GM21529 (cell line): ENCODE results near the gene NUDCD3.

Source experiments
- ATAC-seq: cut with Tn5 transposase; IDR thresholded peaks from one replicate; pipeline ENCODE4 v1.9.1; 2021; ENCODE audit not compliant: unreplicated experiment

NUDCD3 gene

GRCh38 chr7:44402401-44403060 lies 87.9 kb downstream of the NUDCD3 start:
- ATAC-seq, result no peak

DNA sequence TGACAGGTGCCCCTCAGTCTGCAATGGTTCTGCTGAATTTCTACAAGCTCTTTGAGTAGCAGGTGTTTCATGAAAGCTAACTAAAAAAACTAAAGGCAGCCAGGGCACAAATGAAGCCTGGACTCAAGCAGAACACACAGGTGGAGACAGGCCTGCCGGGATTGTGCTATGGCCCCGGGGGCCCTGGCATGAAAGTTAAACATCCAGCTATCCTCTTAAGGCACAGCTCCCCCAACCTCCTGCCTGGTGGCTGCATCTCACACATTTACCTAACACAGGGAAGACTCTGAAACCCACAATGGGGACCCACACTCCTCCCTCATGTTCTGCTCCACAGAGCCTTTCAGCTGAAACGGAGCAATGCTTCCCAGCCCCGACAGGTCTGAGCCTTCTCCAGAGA lies 88.8 kb downstream of the NUDCD3 start:
- ATAC-seq, result no peak

GRCh38 chr7:44400033-44400511 lies 90.4 kb downstream of the NUDCD3 start:
- no peak for ATAC-seq

GRCh38 chr7:44398953-44399574 lies 91.4 kb downstream of the NUDCD3 start:
- ATAC-seq, result no peak

- no peak for ATAC-seq
Measured at GRCh38 chr7:44398511-44398911, 91.9 kb downstream of the NUDCD3 start.

DNA sequence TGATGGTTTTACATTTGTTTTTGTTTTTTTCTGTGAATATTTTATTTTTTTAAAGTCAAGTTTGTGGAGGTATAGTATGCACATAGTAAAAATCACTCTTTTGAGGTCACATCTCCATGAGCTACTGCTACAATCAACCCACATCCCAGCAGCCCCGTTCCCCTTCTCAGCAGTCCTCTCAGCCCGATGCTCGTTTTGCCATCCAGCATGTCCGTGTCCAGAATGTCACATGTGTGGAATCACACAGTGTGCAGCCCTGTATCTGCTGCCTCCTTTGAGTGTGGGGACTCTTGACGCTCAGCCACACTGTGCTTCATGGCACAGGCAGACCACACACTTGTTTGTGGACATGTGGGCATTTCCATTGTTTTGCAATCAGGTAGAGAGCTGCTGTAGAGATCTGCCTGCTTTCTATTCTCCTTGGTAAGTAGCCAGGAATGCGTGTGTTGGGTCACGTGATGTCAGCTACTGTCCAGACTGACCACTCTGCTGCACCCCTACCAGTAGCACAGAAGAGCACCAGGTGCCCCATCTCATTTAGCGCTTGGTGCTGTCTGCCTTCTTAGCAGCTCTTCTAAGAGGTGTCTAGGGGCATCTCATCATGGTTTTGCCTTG lies 93.4 kb downstream of the NUDCD3 start:
- ATAC-seq, result no peak

DNA sequence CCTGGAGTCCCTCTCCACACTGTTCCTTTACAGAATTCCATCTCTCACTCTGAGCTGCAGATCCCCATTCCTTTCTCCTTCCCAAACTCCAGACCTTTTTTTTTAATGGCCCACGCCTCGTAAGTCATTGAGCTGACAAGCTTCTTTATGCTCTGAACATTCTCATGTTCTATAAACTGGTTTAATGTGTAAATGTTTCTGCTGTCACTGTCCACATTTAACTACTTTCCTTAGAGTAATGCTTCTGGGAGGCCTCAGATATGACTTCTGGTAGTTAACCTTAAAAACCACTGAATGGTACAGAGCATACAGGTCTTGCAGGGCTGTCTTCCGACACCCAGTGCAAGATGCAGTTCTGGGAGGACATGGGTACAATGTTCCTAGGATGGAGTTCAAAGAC lies 94.0 kb downstream of the NUDCD3 start:
- no peak for ATAC-seq

- no peak for ATAC-seq
Measured at GRCh38 chr7:44395067-44395466, 95.4 kb downstream of the NUDCD3 start.

- ATAC-seq, result no peak
Measured at GRCh38 chr7:44394636-44395035, 95.8 kb downstream of the NUDCD3 start.

DNA sequence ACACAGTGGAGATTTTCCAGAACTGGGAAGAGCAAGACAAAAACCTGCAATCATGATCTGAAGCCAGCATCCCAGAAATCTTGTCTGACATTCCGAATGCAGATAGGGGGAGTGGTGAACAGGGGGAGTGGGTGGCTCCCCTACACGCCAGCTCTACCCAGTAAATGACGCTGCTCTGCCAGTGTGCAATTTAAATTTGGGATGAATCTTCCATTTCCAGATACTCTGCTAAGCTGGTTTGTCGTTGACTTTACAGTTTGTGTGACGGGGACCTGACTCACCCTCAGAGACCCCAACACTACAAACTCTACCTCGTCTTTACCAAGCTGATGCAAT lies 96.4 kb downstream of the NUDCD3 start:
- ATAC-seq, result no peak

GRCh38 chr7:44393238-44394111 lies 97.0 kb downstream of the NUDCD3 start:
- ATAC-seq, result no peak

- no peak for ATAC-seq
Measured at GRCh38 chr7:44392618-44393010, 97.8 kb downstream of the NUDCD3 start.

DNA sequence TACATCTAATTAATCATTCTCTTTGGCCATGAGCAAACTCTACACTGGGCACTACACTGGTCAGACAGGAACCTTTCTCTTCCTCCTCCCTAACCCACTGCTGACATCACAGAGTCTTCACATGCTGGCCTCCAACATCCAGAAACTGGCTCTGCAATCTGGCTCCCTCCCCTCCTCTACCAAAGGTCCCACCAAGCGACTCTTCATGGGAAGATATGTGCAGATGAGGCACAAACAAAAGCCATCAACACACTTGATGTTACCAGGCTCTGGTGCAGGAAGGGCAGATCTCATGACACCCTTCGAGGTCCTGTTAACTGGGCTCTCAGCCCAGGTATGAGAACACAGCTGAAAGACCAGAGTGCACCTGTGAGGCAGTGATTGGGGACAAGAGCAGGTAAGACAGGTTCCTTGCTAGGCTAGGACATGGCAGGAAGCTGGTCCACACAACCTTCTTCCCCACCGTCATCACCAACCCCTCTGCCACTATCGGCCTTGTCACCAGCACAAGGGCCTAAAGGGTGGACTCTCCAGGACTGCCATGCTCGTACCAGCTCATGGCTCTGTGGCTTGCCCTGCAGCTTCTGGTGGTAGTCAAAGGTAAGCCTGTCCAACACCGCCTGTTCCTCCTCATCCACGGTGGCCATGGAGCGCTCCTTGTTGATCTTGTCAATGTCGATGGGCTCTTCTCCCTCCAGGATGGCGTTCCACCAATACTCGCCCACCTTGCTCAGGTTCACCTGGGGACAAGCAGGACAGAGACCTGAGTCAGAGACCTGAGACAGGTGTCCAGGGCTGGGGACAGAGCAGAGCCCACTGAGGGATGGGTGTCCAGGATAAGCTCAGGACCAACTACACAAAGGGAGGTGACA lies 98.5 kb downstream of the NUDCD3 start:
- ATAC-seq, result no peak

DNA sequence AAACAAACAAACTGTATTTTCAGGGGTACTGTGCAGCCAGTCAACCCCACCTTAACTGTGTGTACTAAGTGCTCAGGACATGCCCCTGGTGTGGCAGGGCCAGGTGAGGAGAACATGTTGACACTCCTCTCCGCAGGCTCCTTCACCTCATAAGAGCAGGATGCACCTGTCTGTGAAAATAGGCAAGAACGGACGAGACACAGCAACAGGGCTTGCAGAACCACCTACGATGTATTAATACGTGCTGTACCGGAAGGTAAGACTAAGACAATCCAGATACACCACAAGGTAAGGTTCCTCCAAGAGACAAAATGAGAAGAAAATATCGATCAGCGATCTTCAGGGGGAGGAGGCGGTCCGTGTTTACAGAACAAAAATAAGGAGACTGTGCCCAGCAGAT lies 99.3 kb downstream of the NUDCD3 start:
- ATAC-seq, result no peak

DNA sequence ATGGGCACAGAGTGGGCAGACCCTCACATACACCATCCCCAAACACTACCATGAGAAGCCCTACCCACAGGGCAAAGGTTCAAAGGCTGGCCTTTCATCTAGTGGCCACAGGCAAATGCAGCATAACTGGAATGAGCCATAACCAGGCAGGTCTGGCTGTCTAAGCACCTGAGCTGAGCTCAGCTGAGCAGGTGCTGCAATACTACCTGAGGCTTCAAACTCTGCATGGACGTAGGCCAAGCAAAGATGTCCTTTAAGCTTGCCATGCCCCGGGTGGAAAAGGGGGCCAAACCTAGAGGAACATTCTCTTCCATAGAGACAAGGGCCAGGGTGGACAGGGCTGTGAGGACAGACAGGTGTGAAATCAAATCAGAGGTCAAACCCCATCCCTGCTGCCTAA lies 99.8 kb downstream of the NUDCD3 start:
- ATAC-seq, result no peak

DNA sequence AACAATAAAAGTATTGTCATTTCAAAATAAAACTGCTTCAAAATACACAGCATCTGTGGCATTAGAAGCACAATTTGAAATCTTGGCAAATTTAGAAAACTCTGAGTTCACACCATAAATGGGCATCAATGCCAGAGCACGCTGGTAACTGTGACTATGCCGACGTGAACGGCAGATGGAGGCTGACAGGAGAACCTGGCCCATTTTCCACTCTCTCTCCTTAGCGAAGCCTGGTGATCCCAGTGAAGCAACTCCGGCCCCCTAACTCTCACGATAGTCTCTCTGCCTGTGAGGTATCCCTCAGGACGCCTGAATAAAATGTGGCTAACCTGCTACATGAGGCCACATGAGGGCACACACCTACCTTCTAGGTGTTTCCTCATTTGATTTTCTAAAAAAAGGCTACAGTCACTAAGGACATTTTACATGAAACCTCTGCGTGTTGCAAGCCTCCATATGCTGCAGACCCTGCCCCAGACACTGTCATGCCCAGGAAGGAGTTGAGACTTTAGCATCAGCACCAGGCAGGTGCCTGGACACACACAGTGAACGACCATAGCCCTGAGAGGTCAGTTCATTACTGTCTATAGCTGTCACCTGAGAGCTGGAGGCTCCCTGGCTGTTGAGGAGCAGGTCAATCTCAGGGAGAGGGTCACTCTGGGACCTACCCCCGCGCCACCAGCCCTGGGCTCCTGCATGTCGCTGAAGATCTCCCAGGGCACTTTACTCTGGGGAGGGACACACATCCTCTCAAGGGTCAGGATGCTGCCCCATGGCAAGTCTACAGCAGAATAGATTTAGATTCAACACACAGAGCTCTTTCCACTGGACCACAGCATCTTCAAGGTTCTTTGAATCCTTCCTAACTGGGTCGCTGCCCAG lies 102.1 kb downstream of the NUDCD3 start:
- ATAC-seq, result no peak

- ATAC-seq, result no peak
Measured at GRCh38 chr7:44387389-44387788, 103.1 kb downstream of the NUDCD3 start.

GRCh38 chr7:44386139-44386913 lies 104.1 kb downstream of the NUDCD3 start:
- ATAC-seq, result no peak
